ENCODE measurements around the gene PSD. TPM values are rescaled to one million over a fixed set of nuclear protein-coding genes. Genes with fewer than 3 reads are reported as not detected.

The PSD gene
- total RNA-seq, 1 donor from 2014 or later, result under 0.01 TPM

DNA sequence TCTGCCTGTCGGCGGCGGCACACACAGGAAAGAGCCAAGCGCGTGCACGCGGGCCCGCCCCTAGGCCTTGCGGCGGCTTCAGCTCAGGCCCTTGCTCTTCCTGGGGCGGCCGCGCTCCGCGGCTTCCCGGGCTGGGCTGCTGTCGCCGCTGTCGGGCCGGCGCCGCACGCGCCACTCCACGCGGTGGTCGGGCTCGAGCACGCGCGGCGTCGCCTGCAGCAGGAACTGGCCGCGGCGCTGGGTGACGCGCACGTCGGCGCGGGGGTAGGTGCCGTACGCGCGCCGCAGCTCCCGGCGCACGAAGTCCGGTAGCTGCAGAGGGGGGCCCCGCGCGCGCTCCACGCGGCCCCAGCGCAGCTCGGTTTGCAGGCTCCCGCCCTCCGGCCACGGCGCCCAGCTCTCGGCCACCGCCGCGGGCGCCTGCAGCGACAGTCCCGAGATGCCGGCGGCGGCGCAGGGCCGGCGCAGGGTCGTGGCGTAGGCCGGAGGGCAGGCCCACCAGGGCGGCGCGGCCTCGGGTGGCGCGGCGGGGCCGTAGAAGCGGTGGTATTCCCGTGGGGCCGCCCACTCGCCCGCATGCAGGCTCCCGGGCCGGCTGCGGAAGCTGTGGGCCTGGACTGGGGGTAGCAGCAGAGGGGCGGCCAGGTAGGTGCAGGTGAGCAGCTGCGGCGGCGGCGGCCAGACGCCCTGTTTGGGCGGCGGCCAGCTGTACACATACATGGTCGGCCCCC is 32.0 kb upstream of the PSD start:
- Histone ChIP-seq H3K27me3 (ENCODE audit: control insufficient read depth, insufficient read depth, low read length) (no peaks in the 10 kb centered on the region), H3K36me3 (ENCODE audit: control insufficient read depth, insufficient read depth, low read length) (peaks cover 1% of the 10 kb centered on the region), H3K4me3 (ENCODE audit: low read depth, low read length) (peak overlapping the region; percentile 60)
- FAIRE-seq (no peak), DNase-seq (ENCODE audit: low read depth) (peak; percentile 74)
- TF ChIP-seq, protein P1, sequence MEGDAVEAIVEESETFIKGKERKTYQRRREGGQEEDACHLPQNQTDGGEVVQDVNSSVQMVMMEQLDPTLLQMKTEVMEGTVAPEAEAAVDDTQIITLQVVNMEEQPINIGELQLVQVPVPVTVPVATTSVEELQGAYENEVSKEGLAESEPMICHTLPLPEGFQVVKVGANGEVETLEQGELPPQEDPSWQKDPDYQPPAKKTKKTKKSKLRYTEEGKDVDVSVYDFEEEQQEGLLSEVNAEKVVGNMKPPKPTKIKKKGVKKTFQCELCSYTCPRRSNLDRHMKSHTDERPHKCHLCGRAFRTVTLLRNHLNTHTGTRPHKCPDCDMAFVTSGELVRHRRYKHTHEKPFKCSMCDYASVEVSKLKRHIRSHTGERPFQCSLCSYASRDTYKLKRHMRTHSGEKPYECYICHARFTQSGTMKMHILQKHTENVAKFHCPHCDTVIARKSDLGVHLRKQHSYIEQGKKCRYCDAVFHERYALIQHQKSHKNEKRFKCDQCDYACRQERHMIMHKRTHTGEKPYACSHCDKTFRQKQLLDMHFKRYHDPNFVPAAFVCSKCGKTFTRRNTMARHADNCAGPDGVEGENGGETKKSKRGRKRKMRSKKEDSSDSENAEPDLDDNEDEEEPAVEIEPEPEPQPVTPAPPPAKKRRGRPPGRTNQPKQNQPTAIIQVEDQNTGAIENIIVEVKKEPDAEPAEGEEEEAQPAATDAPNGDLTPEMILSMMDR (IDR thresholded peaks at IDR 0.05; ENCODE audit: insufficient read depth, low read length, severe bottlenecking), result peak; percentile 19

DNA sequence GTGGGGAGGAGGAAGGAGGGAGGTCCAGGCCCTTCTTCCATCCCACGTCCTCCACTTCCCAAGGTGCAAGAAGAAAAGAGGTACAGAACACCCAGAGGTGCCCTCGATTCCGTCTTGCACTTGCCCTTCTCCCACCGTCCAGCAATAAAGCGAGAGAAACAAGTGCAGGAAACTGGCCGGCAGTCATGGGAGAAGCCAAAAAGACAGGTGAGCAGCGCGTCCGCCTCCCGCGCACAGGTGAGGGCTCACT is 31.5 kb upstream of the PSD start:
- DNase-seq (ENCODE audit: low read depth), result no peak
- TF ChIP-seq, protein P1 (IDR thresholded peaks at IDR 0.05; ENCODE audit: insufficient read depth, low read length, severe bottlenecking), result no peak
- FAIRE-seq, result no peak
- Histone ChIP-seq H3K4me3 (ENCODE audit: low read depth, low read length) (peak overlapping the region; percentile 60), H3K36me3 (ENCODE audit: control insufficient read depth, insufficient read depth, low read length) (peaks cover 1% of the 10 kb centered on the region), H3K27me3 (ENCODE audit: control insufficient read depth, insufficient read depth, low read length) (no peaks in the 10 kb centered on the region)

DNA sequence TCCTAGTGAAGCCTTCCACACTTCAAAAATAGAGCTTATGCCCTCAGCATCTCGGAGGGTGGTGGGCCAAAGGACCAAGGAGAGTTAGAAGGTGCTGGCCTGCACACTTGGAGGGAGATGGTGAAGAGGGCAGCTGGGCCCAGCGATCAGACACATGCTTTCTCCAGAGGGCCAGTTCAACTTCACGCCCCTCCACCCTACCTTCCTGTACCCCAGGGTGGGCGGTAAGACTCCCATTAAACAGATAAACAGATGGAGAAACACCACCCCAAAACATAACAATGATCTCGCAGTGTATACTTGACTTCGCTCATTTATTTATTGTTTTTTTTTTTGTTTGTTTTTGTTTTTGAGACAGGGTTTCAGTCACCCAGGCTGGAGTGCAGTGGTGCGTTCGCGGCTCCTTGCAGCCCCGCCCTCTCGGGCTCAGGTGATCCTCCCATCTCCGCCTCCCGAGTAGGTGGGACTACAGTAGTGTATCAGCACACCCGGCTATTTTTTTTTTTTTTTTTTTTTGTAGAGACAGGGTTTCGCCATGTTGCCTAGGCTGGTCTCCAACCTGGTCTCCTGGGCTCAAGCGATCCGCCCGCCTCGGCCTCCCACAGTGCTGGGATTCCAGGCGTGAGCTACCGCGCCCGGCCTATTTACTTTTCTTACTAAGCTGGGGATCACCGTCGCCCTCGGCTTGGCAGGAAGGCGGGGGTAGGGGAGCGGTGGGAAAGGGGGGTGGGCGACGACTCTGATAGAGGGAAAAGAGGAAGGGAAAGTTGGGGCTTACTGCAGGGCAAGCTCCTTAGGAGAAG is 30.9 kb upstream of the PSD start:
- Histone ChIP-seq H3K27me3 (ENCODE audit: control insufficient read depth, insufficient read depth, low read length) (no peaks in the 10 kb centered on the region), H3K4me3 (ENCODE audit: low read depth, low read length) (peak overlapping the region; percentile 60), H3K36me3 (ENCODE audit: control insufficient read depth, insufficient read depth, low read length) (peaks cover 1% of the 10 kb centered on the region)
- FAIRE-seq, result no peak
- TF ChIP-seq, protein P1 (IDR thresholded peaks at IDR 0.05; ENCODE audit: insufficient read depth, low read length, severe bottlenecking), result no peak
- DNase-seq (ENCODE audit: low read depth), result peak; percentile 84

DNA sequence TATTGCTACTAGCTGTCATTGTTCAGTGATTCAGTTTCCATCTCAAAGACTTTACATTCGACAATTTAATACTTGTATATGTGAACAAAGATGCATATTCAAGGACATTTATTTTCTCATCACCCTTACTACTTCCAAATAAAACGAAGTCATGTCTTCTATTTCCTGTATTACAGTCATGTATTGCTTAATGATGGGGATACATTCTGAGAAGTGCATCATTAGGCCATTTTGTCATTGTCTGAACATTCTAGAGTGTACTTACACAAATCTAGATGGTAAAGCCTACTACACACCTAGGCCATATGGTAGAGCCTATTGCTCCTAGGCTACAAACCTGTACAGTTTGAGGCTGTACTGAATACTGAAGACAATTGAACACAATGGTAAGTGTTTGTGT is 26.3 kb upstream of the PSD start:
- H3K27me3 ChIP-seq (ENCODE audit: control insufficient read depth, insufficient read depth, low read length), result no peaks in the 10 kb centered on the region
- DNase-seq (ENCODE audit: low read depth) (peak; percentile 8), FAIRE-seq (no peak)
- TF ChIP-seq, protein P1 (IDR thresholded peaks at IDR 0.05; ENCODE audit: insufficient read depth, low read length, severe bottlenecking), result no peak
- H3K36me3 ChIP-seq (ENCODE audit: control insufficient read depth, insufficient read depth, low read length), result no peaks in the 10 kb centered on the region
- no peak overlapping the region for H3K4me3 ChIP-seq (ENCODE audit: low read depth, low read length)

DNA sequence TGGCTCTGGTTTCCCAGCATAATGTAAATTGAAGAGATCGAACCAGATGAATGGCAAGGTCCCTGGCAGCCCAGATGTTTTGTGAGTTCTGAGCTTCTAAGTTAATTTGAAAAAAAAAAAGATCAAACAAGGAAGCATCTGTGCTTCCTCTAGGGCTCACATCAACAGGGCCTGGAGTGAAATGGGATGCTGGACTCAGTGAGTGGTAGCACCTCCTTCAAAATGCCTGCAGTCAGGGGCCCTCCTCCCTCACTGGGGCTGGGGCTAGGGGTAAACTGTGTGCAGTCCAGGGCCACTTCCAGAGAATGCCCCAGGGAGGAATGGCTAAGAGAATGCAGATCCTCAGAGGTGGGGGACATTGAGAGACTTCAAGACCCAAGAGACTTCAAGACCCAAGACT is 19.8 kb upstream of the PSD start:
- Histone ChIP-seq H3K36me3 (ENCODE audit: control insufficient read depth, insufficient read depth, low read length) (no peaks in the 10 kb centered on the region), H3K4me3 (ENCODE audit: low read depth, low read length) (no peak overlapping the region), H3K27me3 (ENCODE audit: control insufficient read depth, insufficient read depth, low read length) (no peaks in the 10 kb centered on the region)
- FAIRE-seq (no peak), DNase-seq (ENCODE audit: low read depth) (no peak)
- TF ChIP-seq, protein P1 (IDR thresholded peaks at IDR 0.05; ENCODE audit: insufficient read depth, low read length, severe bottlenecking), result no peak
